Keratinocyte (primary cell): ENCODE measurements around the gene SEC14L1. TPM values are rescaled to one million over a fixed set of nuclear protein-coding genes. Genes with fewer than 3 reads are reported as not detected.

Source experiments
- DNase-seq: peaks from one replicate; pipeline ENCODE4 v3.0.0-alpha.2; 2011; ENCODE audit warnings: low read depth, missing footprints, low spot score
- FAIRE-seq: peaks from 2 replicates; lab custom pipeline; 2011; peaks lifted over from hg19 to GRCh38; lab: Jason Lieb, UNC
- H2AFZ ChIP-seq: 2 replicates; pipeline ENCODE4 v1.6.0; 2012; ENCODE audit warnings: low read length, control low read depth, inconsistent platforms; ENCODE audit not compliant: control insufficient read depth
- H3K27ac ChIP-seq: 2 replicates; pipeline ENCODE4 v1.5.1; 2011; ENCODE audit warnings: low read length; ENCODE audit not compliant: control insufficient read depth, insufficient read depth
- H3K27me3 ChIP-seq: 3 replicates; pipeline ENCODE4 v1.6.0; 2011; ENCODE audit warnings: low read length; ENCODE audit not compliant: control insufficient read depth, insufficient read depth; ENCODE audit errors: extremely low read depth
- H3K36me3 ChIP-seq, 2 experiments: 2 replicates in 1 of 2; 3 replicates in 1 of 2; pipeline ENCODE4 v1.5.1; 2011; ENCODE audit warnings: low read length in 2 of 2, mild to moderate bottlenecking in 1 of 2; ENCODE audit not compliant: control insufficient read depth in 2 of 2, insufficient read depth in 2 of 2; ENCODE audit errors: extremely low read depth in 1 of 2
- H3K4me1 ChIP-seq: 3 replicates; pipeline ENCODE4 v1.5.1; 2011; ENCODE audit warnings: low read length; ENCODE audit not compliant: control insufficient read depth, insufficient read depth; ENCODE audit errors: extremely low read depth
- H3K4me2 ChIP-seq: 3 replicates; pipeline ENCODE4 v1.6.0; 2011; ENCODE audit warnings: low read depth, low read length; ENCODE audit not compliant: control insufficient read depth, insufficient read depth; ENCODE audit errors: extremely low read depth
- H3K4me3 ChIP-seq, 3 experiments: fragments of 200-600 bp in 1 of 3; sonication (generic) in 1 of 3; 2 replicates in 2 of 3; 3 replicates in 1 of 3; pipeline ENCODE4 v1.5.1; 2011 to 2016; ENCODE audit warnings: low read length in 3 of 3, mild to moderate bottlenecking in 3 of 3, control low read depth in 2 of 3, inconsistent platforms in 1 of 3, low read depth in 1 of 3, mixed read lengths in 1 of 3, mixed run types in 1 of 3, moderate library complexity in 1 of 3; ENCODE audit not compliant: control insufficient read depth in 2 of 3, insufficient read depth in 2 of 3; ENCODE audit errors: extremely low read depth in 1 of 3
- H3K79me2 ChIP-seq: 2 replicates; pipeline ENCODE4 v1.6.0; 2012; ENCODE audit warnings: low read length; ENCODE audit not compliant: control insufficient read depth, insufficient read depth
- H3K9ac ChIP-seq: 3 replicates; pipeline ENCODE4 v1.6.0; 2011; ENCODE audit warnings: low read length; ENCODE audit not compliant: control insufficient read depth, insufficient read depth; ENCODE audit errors: extremely low read depth
- H3K9me1 ChIP-seq: 3 replicates; pipeline ENCODE4 v1.6.0; 2011; ENCODE audit warnings: low read length; ENCODE audit not compliant: control insufficient read depth, insufficient read depth; ENCODE audit errors: extremely low read depth
- H3K9me3 ChIP-seq: 2 replicates; pipeline ENCODE4 v1.5.1; 2012; ENCODE audit warnings: low read depth, low read length; ENCODE audit not compliant: control insufficient read depth
- H4K20me1 ChIP-seq: 3 replicates; pipeline ENCODE4 v1.6.0; 2011; ENCODE audit warnings: low read length; ENCODE audit not compliant: control insufficient read depth, insufficient read depth; ENCODE audit errors: extremely low read depth
- CTCF ChIP-seq, 3 experiments: IDR thresholded peaks in 1 of 3; conservative IDR thresholded peaks in 1 of 3; optimal IDR thresholded peaks in 1 of 3; 2 replicates in 2 of 3; 3 replicates in 1 of 3; pipeline versions ENCODE3 to v1.5.1; 2011; ENCODE audit warnings: low read length in 3 of 3, mild to moderate bottlenecking in 3 of 3, moderate library complexity in 2 of 3, control low read depth in 1 of 3, inconsistent platforms in 1 of 3; ENCODE audit not compliant: insufficient read depth in 2 of 3; ENCODE audit errors: extremely low read depth in 1 of 3
- EZH2 ChIP-seq: IDR thresholded peaks from one replicate; pipeline ENCODE4 v1.6.1; 2012; ENCODE audit warnings: inconsistent platforms, mild to moderate bottlenecking, low read length, moderate library complexity
- dilution Hi-C: fragments of 300-500 bp; cut with MboI; formaldehyde crosslinking; loops from one replicate; pipeline ENCODE4 v1.7.0; 2020; ENCODE audit warnings: low sequenced_read_pairs; ENCODE audit not compliant: extremely low pct_ligation_motif_present
- polyA plus RNA-seq, 5 experiments: library from polyadenylated mRNA; depleted of rRNA in 3 of 5; stranded (reverse) in 3 of 5; stranded (forward) in 1 of 5; unstranded in 1 of 5; fragments of >200 nt; gene quantifications; 1 replicate in 1 of 5; 2 replicates in 3 of 5; 3 replicates in 1 of 5; pipeline versions ENCODE4 v1.2.1 to v1.2.3, GENCODE V29; 2011 to 2012; ENCODE audit warnings: missing spikeins in 2 of 5, low read depth in 1 of 5, low replicate concordance in 1 of 5

Gene SEC14L1
- polyA plus RNA-seq, 1 donor (not counting 4 experiments of a cell fraction or from before 2014, with no cell fraction given) = 35.6 TPM

DNA sequence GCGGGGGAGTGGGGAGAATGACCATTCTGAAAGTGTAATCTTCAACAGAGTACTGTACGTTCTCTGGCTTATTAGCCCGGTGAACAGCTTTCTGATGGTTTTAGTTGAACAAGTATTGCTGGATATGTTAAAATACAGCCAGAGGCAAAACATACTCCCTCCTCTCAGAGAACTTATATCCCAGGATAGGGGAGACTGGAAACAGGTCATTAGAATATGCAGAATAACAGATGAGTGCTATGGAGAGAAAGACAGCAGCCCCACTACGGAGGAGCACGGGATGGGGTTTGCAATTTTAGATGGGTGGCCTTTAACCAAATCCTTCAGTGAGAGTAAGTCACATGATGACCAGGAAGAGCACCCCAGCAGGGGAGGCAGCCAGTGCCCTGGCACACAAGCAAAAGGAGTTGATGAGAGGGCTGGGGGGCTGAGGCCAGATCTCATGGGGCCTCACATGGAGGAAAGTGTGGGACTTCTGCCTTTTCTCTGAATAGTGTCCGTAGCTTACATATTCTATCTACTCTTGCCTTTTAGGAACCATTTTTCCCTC lies 43.1 kb upstream of the SEC14L1 start:
- H3K4me2 ChIP-seq = no peak overlapping the region
- H3K79me2 ChIP-seq = peaks cover 3% of the 10 kb centered on the region
- H3K27me3 ChIP-seq = no peaks in the 10 kb centered on the region
- H2AFZ ChIP-seq = no peak overlapping the region
- no peaks in the 10 kb centered on the region for H4K20me1 ChIP-seq
- DNase-seq = no peak
- H3K9me3 ChIP-seq = no peaks in the 10 kb centered on the region
- peaks cover 19 to 29% of the 10 kb centered on the region in 2 experiments for H3K36me3 ChIP-seq
- TF ChIP-seq CTCF (optimal IDR thresholded peaks at IDR 0.05 in 1 of 3, IDR thresholded peaks at IDR 0.05 in 1 of 3, conservative IDR thresholded peaks at IDR 0.05 in 1 of 3; ENCODE audit: extremely low read depth in 1 of 3, insufficient read depth in 2 of 3, low read length in 3 of 3) = no peak
- no peak for TF ChIP-seq EZH2
- peaks cover 7% of the 10 kb centered on the region for H3K4me1 ChIP-seq
- no peaks in the 10 kb centered on the region for H3K9me1 ChIP-seq
- dilution Hi-C loops = no loop called here
- no peak overlapping the region for H3K4me3 ChIP-seq
- no peak overlapping the region for H3K27ac ChIP-seq
- H3K9ac ChIP-seq = no peak overlapping the region
- FAIRE-seq = no peak

DNA sequence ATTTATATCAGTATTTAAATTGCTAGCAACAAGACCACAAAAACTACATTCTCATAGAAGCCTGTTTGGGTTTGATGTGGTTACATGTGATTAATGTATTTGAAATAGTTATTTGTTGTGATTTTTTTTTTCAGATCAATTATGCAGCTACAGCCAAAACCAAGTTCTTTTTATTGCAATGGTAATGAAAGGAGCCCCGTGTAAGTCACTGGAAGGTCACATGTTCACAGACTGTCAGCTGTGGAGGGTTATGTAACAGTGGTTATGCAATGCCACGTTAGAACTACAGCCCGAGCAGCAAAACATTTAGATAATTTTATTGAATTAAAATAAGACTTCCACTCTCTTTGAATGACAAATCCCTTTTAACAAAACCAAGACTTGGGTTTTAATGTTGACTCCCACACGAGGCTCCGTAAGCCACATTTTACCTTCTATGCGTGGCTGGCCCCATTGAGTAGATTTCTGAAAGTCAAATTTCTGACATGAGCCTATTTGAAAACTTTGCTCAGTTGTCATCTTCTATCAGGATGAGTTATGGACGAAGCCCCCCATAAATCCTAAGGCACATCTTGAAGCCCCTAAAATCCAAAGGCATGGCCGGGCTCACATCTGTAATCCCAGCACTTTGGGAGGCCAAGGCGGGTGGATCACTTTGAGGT lies 41.8 kb upstream of the SEC14L1 start:
- Histone ChIP-seq H3K4me1 (peaks cover 10% of the 10 kb centered on the region), H3K9ac (no peak overlapping the region), H4K20me1 (no peaks in the 10 kb centered on the region), H3K27me3 (no peaks in the 10 kb centered on the region), H3K36me3 (peaks cover 11 to 16% of the 10 kb centered on the region in 2 experiments), H3K9me1 (no peaks in the 10 kb centered on the region), H3K27ac (no peak overlapping the region), H3K4me3 (no peak overlapping the region), H3K79me2 (no peaks in the 10 kb centered on the region), H2AFZ (no peak overlapping the region), H3K9me3 (no peaks in the 10 kb centered on the region), H3K4me2 (no peak overlapping the region)
- DNase-seq (no peak), FAIRE-seq (no peak)
- dilution Hi-C loops = no loop called here
- TF ChIP-seq CTCF (optimal IDR thresholded peaks at IDR 0.05 in 1 of 3, IDR thresholded peaks at IDR 0.05 in 1 of 3, conservative IDR thresholded peaks at IDR 0.05 in 1 of 3; ENCODE audit: extremely low read depth in 1 of 3, insufficient read depth in 2 of 3, low read length in 3 of 3) = no peak
- no peak for TF ChIP-seq EZH2
